Stomach smooth muscle (tissue), 2 donors: ENCODE data around the gene TALDO1.

Experiments
- H3K27ac ChIP-seq: one replicate; pipeline ENCODE4 v1.7.0; 2013; ENCODE audit warnings: mild to moderate bottlenecking, low read length, inconsistent platforms
- H3K27me3 ChIP-seq, 2 donors: one replicate each; pipeline ENCODE4 v1.7.0; 2013; ENCODE audit warnings: low read length in 2 of 2; ENCODE audit not compliant: insufficient read depth in 2 of 2, control insufficient read depth in 1 of 2
- H3K36me3 ChIP-seq, 2 donors: one replicate each; pipeline ENCODE4 v1.7.0; 2013; ENCODE audit warnings: low read length in 2 of 2; ENCODE audit not compliant: control insufficient read depth in 2 of 2, insufficient read depth in 2 of 2
- H3K4me1 ChIP-seq: one replicate; pipeline ENCODE4 v1.7.0; 2013; ENCODE audit warnings: low read length; ENCODE audit not compliant: control insufficient read depth, insufficient read depth
- H3K4me3 ChIP-seq, 2 donors: one replicate each; pipeline ENCODE4 v1.7.0; 2013; ENCODE audit warnings: low read length in 2 of 2
- H3K9ac ChIP-seq, 2 donors: one replicate each; pipeline ENCODE4 v1.7.0; 2013; ENCODE audit warnings: low read length in 2 of 2, mild to moderate bottlenecking in 1 of 2
- H3K9me3 ChIP-seq, 2 donors: one replicate each; pipeline ENCODE4 v1.7.0; 2013; ENCODE audit warnings: low read length in 2 of 2; ENCODE audit not compliant: control insufficient read depth in 2 of 2
- donor health status: healthy.
- donor health status: Pancreatic carcinoma.

Gene TALDO1

DNA sequence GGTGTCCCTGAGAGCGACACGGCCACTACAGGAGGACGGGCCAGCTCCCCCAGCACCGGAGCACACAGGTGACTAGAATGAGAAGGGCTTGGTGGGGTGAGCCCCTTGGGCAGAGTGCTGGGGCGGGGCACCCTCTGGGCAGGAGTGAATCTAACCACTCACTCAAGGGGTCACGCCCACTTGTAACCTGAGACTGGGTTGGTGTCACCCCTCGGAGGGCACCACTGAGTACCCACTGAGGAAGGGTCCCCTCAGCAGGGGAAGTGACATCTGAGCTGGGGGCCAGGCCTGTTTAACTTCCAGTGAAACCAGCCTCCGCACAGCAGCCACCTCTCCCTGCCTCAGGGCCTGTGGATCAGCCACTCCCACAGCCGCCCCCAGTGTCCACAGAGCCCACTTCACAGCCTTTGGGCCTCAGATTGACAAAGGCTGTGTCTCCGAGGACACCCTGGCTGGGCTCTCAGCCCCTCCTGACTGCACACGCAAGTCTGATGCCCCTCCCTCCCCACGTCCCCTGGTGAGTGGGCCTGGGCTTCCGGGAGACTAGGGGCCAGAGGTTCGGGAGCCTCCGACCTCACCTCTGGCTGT, 24.4 kb downstream of the TALDO1 start:
- Histone ChIP-seq H3K9me3 (no peaks in the 10 kb centered on the region), H3K36me3 (peaks cover 7 to 17% of the 10 kb centered on the region in 2 donors), H3K27me3 (no peaks in the 10 kb centered on the region), H3K4me3 (no peak overlapping the region), H3K27ac (no peak overlapping the region), H3K9ac (no peak overlapping the region), H3K4me1 (peaks cover 30% of the 10 kb centered on the region)

DNA sequence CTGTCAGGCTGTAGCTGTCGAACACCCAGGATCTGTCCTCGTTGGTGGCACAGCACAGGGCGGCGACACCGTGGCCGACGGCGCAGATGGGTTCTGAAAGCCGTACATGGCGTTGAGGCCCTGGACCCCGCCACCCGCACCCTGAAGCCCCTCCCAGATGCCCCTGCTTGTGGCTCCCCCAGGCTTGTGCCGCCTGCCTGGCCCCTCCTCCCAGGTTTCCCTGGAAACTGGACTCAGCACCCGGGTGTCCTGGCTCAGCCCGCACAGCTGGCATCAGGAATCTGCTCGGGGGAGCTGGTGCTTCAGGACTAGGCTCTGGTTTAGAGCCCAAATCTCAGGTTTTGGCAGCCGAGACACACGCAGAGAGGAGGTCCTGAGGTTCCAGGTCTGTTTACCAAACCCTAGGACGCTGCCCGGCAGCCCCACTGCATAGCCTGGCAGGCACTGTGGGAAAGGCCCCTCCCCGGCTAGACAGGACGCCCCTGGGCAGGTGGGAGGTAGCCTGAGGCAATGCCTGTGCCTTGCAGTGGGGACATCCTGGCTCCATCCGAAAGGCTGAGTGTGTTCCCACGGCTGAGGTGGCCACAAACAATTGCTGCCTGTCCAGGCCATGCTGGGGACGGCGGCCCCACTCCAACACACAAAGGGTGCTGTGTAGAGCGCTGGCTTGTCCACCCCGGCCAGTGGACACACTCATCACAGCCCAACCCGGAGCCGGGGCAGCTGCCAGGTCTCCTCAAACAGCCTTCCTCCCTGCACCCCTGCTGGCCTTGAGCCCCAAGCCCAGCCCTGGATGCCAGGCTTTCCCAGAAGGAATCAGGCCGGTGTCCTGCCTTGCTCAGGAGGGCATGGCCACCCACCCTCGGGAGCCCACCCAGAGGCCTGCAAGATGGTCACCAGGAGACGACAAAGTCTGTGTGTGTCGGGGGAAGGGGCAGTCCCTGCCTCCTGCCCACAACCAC, 25.4 kb downstream of the TALDO1 start:
- H3K36me3 ChIP-seq = peaks cover 6 to 11% of the 10 kb centered on the region in 2 donors
- no peak overlapping the region for H3K9ac ChIP-seq
- no peak overlapping the region for H3K4me3 ChIP-seq
- no peaks in the 10 kb centered on the region for H3K27me3 ChIP-seq
- no peaks in the 10 kb centered on the region for H3K9me3 ChIP-seq
- H3K27ac ChIP-seq = no peak overlapping the region
- H3K4me1 ChIP-seq = peaks cover 32% of the 10 kb centered on the region

DNA sequence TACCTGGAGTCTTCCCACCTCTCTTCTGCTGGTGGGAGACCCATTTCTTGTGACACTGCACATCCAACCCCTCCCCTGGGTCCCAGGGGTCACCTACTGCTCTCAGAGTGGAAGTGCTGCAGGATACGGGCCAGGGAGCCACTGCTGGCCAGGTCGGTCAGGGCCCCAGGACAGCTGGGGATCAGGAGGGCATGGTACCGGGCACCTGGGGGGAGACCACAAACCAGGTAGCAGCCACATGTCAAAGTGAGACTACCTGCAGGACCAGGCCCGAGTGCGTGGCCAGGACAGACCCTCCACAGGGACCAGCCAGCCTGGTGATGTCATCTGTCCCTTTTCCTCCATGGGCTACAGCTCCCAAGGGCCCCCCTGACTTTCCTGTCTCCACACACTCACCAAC, 26.2 kb downstream of the TALDO1 start:
- peaks cover 38% of the 10 kb centered on the region for H3K4me1 ChIP-seq
- H3K9me3 ChIP-seq = no peaks in the 10 kb centered on the region
- peaks cover 6 to 11% of the 10 kb centered on the region in 2 donors for H3K36me3 ChIP-seq
- no peak overlapping the region for H3K4me3 ChIP-seq
- H3K27me3 ChIP-seq = no peaks in the 10 kb centered on the region
- no peak overlapping the region for H3K27ac ChIP-seq
- H3K9ac ChIP-seq = no peak overlapping the region

DNA sequence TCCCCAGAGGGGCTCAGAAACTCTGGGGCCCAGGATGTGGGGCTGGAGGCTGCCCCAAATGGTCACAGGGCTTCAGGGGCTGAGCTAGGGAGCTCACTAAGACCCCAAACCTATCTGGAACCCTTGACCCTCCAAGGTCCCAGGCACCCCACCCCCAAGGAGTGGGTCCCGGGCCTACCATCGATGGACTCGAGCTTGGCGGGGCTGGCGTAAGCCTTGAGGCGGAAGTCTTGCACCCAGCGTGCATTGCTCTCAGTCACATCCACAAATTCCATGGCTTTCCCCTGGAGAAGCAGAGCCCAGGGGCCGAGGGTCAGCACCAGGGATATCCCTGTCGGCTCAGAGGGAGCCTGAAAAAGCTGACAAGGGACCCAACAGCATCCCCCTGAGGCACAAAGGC, 26.6 kb downstream of the TALDO1 start:
- Histone ChIP-seq H3K9ac (no peak overlapping the region), H3K4me1 (peaks cover 39% of the 10 kb centered on the region), H3K9me3 (no peaks in the 10 kb centered on the region), H3K27ac (no peak overlapping the region), H3K36me3 (peaks cover 6 to 11% of the 10 kb centered on the region in 2 donors), H3K27me3 (no peaks in the 10 kb centered on the region), H3K4me3 (no peak overlapping the region)

DNA sequence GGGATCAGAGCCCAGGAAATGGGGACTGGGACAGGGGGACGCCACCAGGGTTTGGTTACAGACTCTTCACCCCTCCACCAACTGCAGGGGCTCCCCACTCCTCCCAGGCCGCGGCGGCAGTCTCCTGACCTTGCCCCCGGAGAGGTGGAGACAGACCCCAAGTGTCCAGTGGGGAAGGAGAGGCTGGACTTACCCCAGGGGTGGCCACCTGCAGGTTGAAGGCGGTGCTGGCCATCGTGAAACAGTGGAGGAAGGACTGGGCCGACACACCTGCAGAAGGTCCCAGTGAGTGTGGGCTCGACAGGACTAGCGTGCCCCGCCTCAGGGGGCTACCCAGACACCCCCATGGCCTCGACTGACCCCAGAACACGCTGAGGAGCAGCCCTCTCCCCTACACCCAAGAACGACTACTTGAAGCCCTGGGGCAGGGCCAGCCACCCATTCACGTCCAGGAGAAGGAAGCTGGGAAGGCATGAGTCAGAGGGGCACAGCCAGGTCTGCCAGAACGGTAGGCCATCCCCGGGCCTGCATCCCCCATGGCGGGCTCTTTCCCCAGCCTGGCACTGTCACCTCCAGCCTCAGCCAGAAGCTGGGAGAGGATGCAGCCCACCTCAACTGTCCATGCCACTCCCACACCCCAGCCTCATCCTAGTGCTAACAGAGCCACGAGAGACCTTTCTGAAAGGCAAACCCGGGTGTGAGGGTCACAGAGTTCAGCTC, 27.8 kb downstream of the TALDO1 start:
- H3K4me1 ChIP-seq = peaks cover 42% of the 10 kb centered on the region
- no peaks in the 10 kb centered on the region for H3K9me3 ChIP-seq
- H3K4me3 ChIP-seq = no peak overlapping the region
- no peak overlapping the region for H3K27ac ChIP-seq
- H3K36me3 ChIP-seq = peaks cover 4 to 10% of the 10 kb centered on the region in 2 donors
- no peak overlapping the region for H3K9ac ChIP-seq
- no peaks in the 10 kb centered on the region for H3K27me3 ChIP-seq

DNA sequence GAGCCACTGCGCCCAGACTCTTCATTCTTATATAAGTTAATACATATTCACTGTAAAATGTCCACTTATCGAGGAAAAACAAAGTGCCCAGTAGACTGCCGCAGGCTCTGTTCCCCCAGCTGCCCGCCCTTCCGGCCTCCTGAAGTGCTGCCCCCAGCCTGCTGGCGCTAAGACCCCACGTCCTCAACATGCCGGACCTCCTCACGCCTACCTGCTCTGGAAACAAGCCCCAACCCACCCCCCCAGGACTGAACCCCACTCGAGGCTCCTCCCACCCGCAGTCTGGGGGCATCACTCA, 28.9 kb downstream of the TALDO1 start:
- peak overlapping the region in 1 of 2 donors; percentile 84 for H3K9ac ChIP-seq
- peaks cover 0 to 7% of the 10 kb centered on the region in 2 donors for H3K36me3 ChIP-seq
- H3K9me3 ChIP-seq = no peaks in the 10 kb centered on the region
- H3K27me3 ChIP-seq = no peaks in the 10 kb centered on the region
- H3K4me1 ChIP-seq = peaks cover 45% of the 10 kb centered on the region
- H3K4me3 ChIP-seq = peak overlapping the region; percentile 81 to 84
- H3K27ac ChIP-seq = no peak overlapping the region

DNA sequence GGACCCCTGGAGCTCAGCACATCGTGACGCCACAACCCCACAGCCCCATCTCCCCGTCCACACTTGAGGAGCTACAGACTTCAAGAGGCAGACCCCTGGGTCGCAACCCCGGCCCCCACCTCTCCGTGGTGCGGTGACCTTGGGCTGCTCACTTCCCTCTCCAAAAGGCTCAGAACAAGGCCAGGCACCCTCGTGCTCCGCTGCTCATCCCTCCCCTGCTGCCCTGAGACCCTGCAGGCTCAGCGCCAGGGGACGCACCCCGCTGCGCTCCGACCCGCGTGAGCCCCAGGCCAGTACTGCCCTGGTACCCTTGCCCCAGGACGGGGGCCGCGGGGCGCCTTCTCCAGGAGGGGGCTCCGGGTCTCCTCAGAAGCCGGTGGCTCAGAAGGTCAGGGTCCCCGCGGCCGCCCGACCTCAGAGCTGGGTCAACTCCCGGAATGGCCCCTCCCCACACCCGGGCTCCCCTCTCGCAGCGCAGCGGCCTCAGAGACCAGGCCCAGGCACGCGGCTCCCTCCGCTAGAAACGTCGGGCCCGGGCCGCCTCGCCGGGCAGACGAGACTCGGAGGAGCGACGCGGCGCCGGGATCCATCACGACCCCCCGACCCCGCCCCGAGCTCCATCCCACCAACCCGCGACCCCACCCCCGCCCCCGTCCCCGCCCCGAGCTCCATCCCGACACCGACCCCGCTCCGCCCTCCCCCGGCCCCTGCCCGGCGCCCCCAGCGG, 29.5 kb downstream of the TALDO1 start:
- Histone ChIP-seq H3K36me3 (peaks cover 0 to 7% of the 10 kb centered on the region in 2 donors), H3K27me3 (no peaks in the 10 kb centered on the region), H3K4me1 (peaks cover 45% of the 10 kb centered on the region), H3K4me3 (peak overlapping the region; percentile 81 to 84), H3K9ac (peak overlapping the region; percentile 69 to 84), H3K27ac (no peak overlapping the region), H3K9me3 (no peaks in the 10 kb centered on the region)

DNA sequence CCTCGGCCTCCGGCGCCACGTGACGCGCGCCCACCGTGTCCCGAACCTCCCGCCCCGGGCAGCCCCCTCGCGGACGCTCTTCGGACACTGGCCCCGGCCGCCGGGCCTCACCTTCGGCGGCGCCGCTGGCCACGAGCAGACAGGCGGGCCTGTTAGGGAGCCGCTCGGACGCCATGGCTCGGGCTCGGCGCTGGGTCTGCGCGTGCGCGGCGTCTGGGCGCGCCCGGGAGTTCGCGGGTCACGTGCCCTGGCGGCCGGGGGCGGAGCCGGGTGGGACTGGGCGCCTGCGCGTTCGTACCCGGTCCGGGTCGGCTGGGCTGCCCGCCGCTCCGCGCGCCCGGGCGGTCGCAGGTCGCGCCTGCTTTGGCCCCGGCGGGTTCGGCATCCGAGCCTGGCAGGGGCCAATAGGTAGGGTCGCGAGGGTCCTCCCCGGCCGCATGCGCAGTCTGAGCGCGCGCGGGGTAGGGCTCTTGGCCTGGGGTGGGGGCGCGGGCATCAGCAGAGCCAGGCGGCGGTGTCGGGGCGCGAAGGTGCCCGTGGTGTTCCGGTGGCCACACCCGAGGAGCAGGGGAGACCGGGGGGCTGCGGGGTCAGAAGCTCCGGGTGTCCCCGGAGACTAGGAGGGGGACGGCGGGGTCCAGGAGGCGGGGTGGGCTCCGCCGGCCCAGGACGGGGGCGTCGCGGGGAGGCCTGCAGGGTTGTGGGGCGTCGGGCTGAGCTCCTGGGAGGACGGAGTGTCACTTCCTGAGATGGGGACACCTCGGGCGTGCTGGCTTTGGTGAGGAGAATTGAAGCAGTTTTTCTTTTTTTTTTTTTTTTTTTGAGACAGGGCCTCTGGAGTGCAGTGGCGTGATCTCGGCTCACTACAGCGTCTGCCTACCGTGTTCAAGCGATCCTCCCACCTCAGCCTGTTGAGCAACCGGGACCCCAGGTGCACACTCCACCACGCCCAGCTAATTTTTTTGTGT, 30.3 kb downstream of the TALDO1 start, which contains the start of gene GATD1:
TSS of gene GATD1 (minus strand) at position 200 of the 968 bp plus-strand sequence. CDS start at position 175, 25 bp downstream.
- Histone ChIP-seq H3K27me3 (no peaks in the 10 kb centered on the region), H3K27ac (no peak within 1 kb of the TSS), H3K9me3 (no peaks in the 10 kb centered on the region), H3K36me3 (peaks cover 0 to 7% of the 10 kb centered on the region in 2 donors), H3K9ac (peak within 1 kb of the TSS; percentile 69 to 84), H3K4me1 (peaks cover 44% of the 10 kb centered on the region), H3K4me3 (peak within 1 kb of the TSS; percentile 81 to 84)

DNA sequence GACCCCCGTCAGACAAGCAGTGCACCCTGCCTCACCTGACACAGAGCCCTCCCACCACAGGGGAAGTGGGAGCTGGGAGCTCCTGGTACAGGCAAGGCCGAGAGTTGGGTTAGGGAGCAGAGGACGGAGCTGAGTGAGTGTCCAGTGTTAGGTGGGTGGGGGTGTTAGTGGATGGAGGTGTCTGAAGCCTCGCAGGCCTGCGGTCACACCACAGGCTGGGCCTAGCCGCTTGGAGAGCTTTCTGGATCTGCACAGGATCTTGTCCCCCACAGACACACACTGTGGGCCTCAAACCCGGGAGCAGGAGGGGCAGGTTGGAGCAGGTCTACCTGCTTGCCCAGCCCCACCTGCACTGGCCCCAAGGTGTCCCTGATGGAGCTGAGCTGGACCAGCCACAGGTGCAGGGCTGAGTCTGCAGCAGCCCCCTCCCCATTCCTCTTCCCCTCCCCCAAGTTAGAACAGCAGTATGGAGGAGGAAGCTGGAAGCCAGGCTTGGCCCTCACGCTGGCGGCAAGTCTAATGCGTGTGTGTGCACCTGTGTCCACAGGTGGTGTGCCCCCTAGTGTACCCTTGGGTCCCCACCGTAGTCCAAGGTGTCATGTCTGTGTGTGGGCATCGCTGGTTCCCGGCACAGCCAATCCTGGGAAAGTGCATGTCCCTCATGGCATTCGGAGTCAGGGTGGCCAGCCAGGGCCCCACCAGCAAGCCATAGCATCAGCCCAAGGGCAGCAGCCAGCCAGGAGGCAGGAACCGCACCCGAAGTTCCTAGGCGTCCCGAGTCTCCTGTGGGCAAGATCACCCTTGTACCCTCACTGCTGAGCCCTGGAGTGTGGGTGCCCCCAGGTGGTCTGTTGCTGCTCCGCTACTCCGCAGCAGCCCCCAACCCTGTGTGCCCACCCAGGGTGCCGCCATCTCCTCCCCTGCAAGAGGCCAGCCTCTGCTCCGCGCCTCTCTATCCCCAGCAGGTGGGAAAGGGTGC, 32.0 kb downstream of the TALDO1 start:
- Histone ChIP-seq H3K4me1 (peaks cover 42% of the 10 kb centered on the region), H3K4me3 (no peak overlapping the region), H3K27ac (no peak overlapping the region), H3K36me3 (peaks cover 0 to 2% of the 10 kb centered on the region in 2 donors), H3K9me3 (no peaks in the 10 kb centered on the region), H3K9ac (no peak overlapping the region), H3K27me3 (no peaks in the 10 kb centered on the region)
